Measurements from ENCODE around the gene ZNF718. TPM values are rescaled to one million over a fixed set of nuclear protein-coding genes. Genes with fewer than 3 reads are reported as not detected.

ZNF718 gene
- total RNA-seq, 1 experiment from 2014 or later, result 15.2 TPM

DNA sequence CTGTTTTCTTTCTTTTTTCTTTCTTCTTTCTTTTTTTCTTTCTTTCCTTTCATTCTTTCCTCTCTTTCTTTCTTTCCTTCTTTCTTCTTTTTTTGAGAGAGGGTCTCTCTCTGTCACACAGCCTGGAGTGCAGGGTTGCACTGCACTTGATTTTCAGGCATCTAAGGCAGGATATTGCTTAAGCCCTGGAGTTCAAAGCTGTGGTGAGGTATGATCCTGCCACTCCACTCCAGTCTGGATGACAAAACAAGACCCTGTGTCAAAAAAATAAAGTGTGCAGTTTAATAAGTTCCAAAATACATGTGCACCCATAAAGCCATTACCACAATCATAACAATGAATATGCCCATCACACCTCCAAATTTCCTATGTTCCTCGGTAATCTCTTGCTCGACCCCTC, 10.6 kb upstream of the ZNF718 start:
- TF ChIP-seq, protein P1, sequence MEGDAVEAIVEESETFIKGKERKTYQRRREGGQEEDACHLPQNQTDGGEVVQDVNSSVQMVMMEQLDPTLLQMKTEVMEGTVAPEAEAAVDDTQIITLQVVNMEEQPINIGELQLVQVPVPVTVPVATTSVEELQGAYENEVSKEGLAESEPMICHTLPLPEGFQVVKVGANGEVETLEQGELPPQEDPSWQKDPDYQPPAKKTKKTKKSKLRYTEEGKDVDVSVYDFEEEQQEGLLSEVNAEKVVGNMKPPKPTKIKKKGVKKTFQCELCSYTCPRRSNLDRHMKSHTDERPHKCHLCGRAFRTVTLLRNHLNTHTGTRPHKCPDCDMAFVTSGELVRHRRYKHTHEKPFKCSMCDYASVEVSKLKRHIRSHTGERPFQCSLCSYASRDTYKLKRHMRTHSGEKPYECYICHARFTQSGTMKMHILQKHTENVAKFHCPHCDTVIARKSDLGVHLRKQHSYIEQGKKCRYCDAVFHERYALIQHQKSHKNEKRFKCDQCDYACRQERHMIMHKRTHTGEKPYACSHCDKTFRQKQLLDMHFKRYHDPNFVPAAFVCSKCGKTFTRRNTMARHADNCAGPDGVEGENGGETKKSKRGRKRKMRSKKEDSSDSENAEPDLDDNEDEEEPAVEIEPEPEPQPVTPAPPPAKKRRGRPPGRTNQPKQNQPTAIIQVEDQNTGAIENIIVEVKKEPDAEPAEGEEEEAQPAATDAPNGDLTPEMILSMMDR (IDR thresholded peaks at IDR 0.05; ENCODE audit: unreplicated experiment), result no peak
- no peaks in the 10 kb centered on the region for H3K27me3 Mint-ChIP-seq (ENCODE audit: unreplicated experiment)
- intact Hi-C loops (cut with micrococcal nuclease; ENCODE audit: unreplicated experiment), result no loop called here
- BruUV-seq (replicated peaks), result no TSS peak
- no peak overlapping the region for H3K4me3 Mint-ChIP-seq (ENCODE audit: low read depth, unreplicated experiment)
- CTCF ChIA-PET, result no interaction called here
- H3K27ac Mint-ChIP-seq (ENCODE audit: unreplicated experiment), result no peak overlapping the region
- H3K4me1 Mint-ChIP-seq (ENCODE audit: low read depth, unreplicated experiment), result no peaks in the 10 kb centered on the region
- peaks cover 5% of the 10 kb centered on the region for H3K36me3 Mint-ChIP-seq (ENCODE audit: insufficient read depth, unreplicated experiment)
- DNase-seq, result no peak
- H3K9me3 Mint-ChIP-seq (ENCODE audit: low read depth, unreplicated experiment), result peaks cover 30% of the 10 kb centered on the region

DNA sequence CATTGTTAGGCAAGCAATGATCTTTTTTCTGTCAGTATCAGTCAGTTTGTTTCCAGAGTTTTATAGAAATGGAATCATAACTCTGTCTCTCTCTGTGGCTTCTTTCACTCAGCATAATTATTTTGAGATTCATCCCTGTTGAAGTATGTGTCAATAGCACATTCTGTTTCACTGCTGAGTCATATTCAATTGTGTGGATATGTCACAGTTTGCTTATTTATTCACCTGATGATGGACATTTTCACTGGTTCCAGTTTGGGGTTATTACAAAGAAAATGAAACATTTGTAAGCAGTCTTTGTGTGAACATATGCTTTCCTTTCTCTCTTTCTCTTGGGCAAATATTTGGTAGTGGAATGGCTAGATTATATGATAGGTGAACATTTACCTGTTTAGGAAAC, 10.2 kb upstream of the ZNF718 start:
- CTCF ChIA-PET, result no interaction called here
- peaks cover under 1% of the 10 kb centered on the region for H3K36me3 Mint-ChIP-seq (ENCODE audit: insufficient read depth, unreplicated experiment)
- intact Hi-C loops (cut with micrococcal nuclease; ENCODE audit: unreplicated experiment), result no loop called here
- no peak for DNase-seq
- TF ChIP-seq, protein P1 (IDR thresholded peaks at IDR 0.05; ENCODE audit: unreplicated experiment), result no peak
- peaks cover 26% of the 10 kb centered on the region for H3K9me3 Mint-ChIP-seq (ENCODE audit: low read depth, unreplicated experiment)
- BruUV-seq (replicated peaks), result no TSS peak
- H3K4me1 Mint-ChIP-seq (ENCODE audit: low read depth, unreplicated experiment), result no peaks in the 10 kb centered on the region
- H3K27me3 Mint-ChIP-seq (ENCODE audit: unreplicated experiment), result no peaks in the 10 kb centered on the region
- H3K4me3 Mint-ChIP-seq (ENCODE audit: low read depth, unreplicated experiment), result no peak overlapping the region
- H3K27ac Mint-ChIP-seq (ENCODE audit: unreplicated experiment), result no peak overlapping the region

DNA sequence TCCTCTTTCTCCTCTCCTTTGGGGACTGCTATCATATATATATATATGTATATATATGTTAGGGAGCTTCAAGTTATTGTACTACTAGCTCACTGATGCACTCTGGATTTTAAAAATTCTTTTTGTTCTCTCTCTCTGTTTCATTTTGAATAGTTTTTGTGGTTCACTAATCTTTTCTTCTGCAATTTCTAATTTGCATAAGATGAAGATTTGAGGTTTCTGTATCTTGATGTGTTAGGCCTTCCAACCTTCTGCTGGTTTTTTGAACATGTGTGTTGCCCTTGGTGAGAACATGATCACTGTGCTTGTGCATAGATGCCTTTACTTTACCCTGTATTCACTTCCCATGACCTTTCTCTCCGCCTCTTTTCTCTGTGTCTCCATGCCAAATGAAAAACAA, 7.8 kb upstream of the ZNF718 start:
- Mint-ChIP-seq H3K27ac (ENCODE audit: unreplicated experiment) (no peak overlapping the region), H3K9me3 (ENCODE audit: low read depth, unreplicated experiment) (peaks cover 18% of the 10 kb centered on the region), H3K4me3 (ENCODE audit: low read depth, unreplicated experiment) (no peak overlapping the region), H3K4me1 (ENCODE audit: low read depth, unreplicated experiment) (no peaks in the 10 kb centered on the region), H3K36me3 (ENCODE audit: insufficient read depth, unreplicated experiment) (no peaks in the 10 kb centered on the region), H3K27me3 (ENCODE audit: unreplicated experiment) (no peaks in the 10 kb centered on the region)
- intact Hi-C loops (cut with micrococcal nuclease; ENCODE audit: unreplicated experiment), result no loop called here
- CTCF ChIA-PET, result no interaction called here
- TF ChIP-seq, protein P1 (IDR thresholded peaks at IDR 0.05; ENCODE audit: unreplicated experiment), result no peak
- no peak for DNase-seq
- no TSS peak for BruUV-seq (replicated peaks)

DNA sequence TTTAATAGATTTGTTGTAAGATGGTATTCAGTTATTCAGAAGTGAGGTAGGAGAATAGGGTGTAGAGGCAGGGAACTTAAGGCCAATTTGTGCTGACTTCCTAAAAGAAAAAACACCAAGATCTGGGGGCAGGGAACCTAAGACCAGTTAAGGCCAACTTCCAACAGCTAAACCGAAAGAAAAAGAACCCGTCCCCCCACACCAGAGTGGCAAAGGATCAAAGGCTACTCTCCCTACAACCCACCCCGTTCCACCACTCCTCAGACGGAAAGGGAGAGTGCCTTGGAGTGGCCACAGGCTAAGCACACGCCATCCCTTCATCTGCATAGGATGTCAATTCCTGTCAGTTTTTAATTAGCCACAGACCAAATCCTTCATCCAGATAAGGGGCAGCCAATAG, 3.7 kb upstream of the ZNF718 start:
- Mint-ChIP-seq H3K4me1 (ENCODE audit: low read depth, unreplicated experiment) (no peaks in the 10 kb centered on the region), H3K27ac (ENCODE audit: unreplicated experiment) (no peak overlapping the region), H3K27me3 (ENCODE audit: unreplicated experiment) (no peaks in the 10 kb centered on the region), H3K36me3 (ENCODE audit: insufficient read depth, unreplicated experiment) (peaks cover 17% of the 10 kb centered on the region), H3K4me3 (ENCODE audit: low read depth, unreplicated experiment) (no peak overlapping the region), H3K9me3 (ENCODE audit: low read depth, unreplicated experiment) (peaks cover 13% of the 10 kb centered on the region)
- no TSS peak for BruUV-seq (replicated peaks)
- TF ChIP-seq, protein P1 (IDR thresholded peaks at IDR 0.05; ENCODE audit: unreplicated experiment), result no peak
- intact Hi-C loops (cut with micrococcal nuclease; ENCODE audit: unreplicated experiment), result no loop called here
- no peak for DNase-seq
- CTCF ChIA-PET, result no interaction called here

All from Calu3 (cell line).